ENCODE results near the gene THAP7. TPM values are rescaled to one million over a fixed set of nuclear protein-coding genes. Genes with fewer than 3 reads are reported as not detected.
A peak's percentile ranks its signal among the peaks of the same experiment; 100 is the strongest.

The THAP7 gene
- total RNA-seq, 1 experiment from 2014 or later: 24.6 TPM

DNA sequence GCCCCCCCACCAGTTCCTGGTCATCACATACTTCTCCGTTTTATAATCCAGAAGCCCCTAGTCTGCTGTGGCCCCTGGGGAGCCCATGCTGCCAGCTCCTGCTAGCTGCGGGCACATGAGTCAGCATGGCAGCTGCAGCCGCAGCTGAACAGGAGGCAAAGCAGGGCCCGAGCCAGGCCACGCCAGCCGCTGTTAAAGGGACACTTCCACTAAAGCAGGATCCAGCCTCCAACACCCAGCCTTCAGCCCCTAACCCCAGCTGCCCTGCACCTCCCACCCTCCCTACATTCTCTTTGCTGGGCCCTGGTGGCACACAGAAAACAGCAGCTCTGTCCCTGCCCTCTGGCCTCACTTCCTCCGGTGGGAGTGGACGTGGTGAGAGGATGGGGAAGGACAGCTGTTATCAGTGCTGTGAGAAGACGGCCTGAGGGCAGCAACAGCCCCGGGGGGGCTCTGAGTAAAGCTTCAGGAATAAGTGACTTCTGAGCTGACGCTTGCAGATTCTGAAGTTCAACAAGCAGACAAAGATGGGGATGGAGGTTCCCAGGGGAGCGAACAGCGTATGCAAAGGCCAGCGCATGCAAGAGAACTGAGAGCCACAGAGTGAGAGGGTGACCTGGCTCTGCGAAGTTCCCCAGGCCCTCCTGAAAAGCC is 43.1 kb upstream of the THAP7 start:
- Mint-ChIP-seq H3K36me3 (ENCODE audit: insufficient read depth in 1 of 3, low read depth in 3 of 3) (no peaks in the 10 kb centered on the region), H3K9me3 (no peaks in the 10 kb centered on the region), H3K4me3 (peak overlapping the region; percentile 79 to 92), H3K27ac (peak overlapping the region in 1 of 3 experiments; percentile 97; a peak in 2 of 7 replicates), H3K4me1 (peaks cover 15 to 17% of the 10 kb centered on the region in 2 experiments), H3K27me3 (ENCODE audit: low read depth) (peaks cover 27% of the 10 kb centered on the region)
- Histone ChIP-seq H4K91ac (ENCODE audit: insufficient read length, low read depth, low read length) (no peak overlapping the region), H4K20me1 (ENCODE audit: control insufficient read depth, insufficient read depth, insufficient read length) (no peaks in the 10 kb centered on the region), H3K9me3 (ENCODE audit: control insufficient read depth, low read depth, low read length) (no peaks in the 10 kb centered on the region), H3K27me3 (ENCODE audit: insufficient read depth, low read length) (no peaks in the 10 kb centered on the region), H2BK20ac (ENCODE audit: low read depth, low read length, poor library complexity, severe bottlenecking) (no peak overlapping the region), H2BK120ac (ENCODE audit: low read depth, low read length, poor library complexity, severe bottlenecking) (no peak overlapping the region), H3K9ac (ENCODE audit: extremely low read depth, insufficient read length, low read length) (no peak overlapping the region), H3K14ac (ENCODE audit: insufficient read depth, low read length) (no peak overlapping the region), H4K5ac (ENCODE audit: insufficient read length, low read depth, low read length) (no peak overlapping the region), H2BK12ac (ENCODE audit: insufficient read length, low read depth, low read length) (no peak overlapping the region), H2AFZ (ENCODE audit: low read length) (no peak overlapping the region), H2BK5ac (ENCODE audit: insufficient read length, low read length) (no peak overlapping the region), H3K27ac (ENCODE audit: insufficient read length, low read depth, low read length) (no peak overlapping the region), H2AK5ac (ENCODE audit: insufficient read length, low read length) (no peak overlapping the region), H3K4me1 (ENCODE audit: insufficient read depth, low read length) (no peaks in the 10 kb centered on the region), H3K79me1 (ENCODE audit: insufficient read depth, low read depth, low read length, poor library complexity, severe bottlenecking) (no peaks in the 10 kb centered on the region), H3K23me2 (ENCODE audit: insufficient read length, low read depth, low read length, poor library complexity, severe bottlenecking) (peaks cover 4% of the 10 kb centered on the region), H3K4me2 (ENCODE audit: insufficient read depth, insufficient read length, low read length) (peak overlapping the region; percentile 63), H3T11ph (ENCODE audit: low read length) (no peak overlapping the region), H3K56ac (ENCODE audit: insufficient read length, low read depth, low read length) (no peak overlapping the region), H2BK15ac (ENCODE audit: low read depth, low read length) (no peak overlapping the region), H3K18ac (ENCODE audit: insufficient read length, low read depth, low read length) (no peak overlapping the region), H3K4ac (ENCODE audit: low read depth, low read length) (no peak overlapping the region), H3K23ac (ENCODE audit: insufficient read length, low read depth, low read length) (no peak overlapping the region), H4K8ac (replicated peaks; ENCODE audit: insufficient read length, low read depth, low read length) (no peak overlapping the region), H3K79me2 (ENCODE audit: insufficient read depth, low read length) (no peaks in the 10 kb centered on the region)
- TF ChIP-seq, protein P1, sequence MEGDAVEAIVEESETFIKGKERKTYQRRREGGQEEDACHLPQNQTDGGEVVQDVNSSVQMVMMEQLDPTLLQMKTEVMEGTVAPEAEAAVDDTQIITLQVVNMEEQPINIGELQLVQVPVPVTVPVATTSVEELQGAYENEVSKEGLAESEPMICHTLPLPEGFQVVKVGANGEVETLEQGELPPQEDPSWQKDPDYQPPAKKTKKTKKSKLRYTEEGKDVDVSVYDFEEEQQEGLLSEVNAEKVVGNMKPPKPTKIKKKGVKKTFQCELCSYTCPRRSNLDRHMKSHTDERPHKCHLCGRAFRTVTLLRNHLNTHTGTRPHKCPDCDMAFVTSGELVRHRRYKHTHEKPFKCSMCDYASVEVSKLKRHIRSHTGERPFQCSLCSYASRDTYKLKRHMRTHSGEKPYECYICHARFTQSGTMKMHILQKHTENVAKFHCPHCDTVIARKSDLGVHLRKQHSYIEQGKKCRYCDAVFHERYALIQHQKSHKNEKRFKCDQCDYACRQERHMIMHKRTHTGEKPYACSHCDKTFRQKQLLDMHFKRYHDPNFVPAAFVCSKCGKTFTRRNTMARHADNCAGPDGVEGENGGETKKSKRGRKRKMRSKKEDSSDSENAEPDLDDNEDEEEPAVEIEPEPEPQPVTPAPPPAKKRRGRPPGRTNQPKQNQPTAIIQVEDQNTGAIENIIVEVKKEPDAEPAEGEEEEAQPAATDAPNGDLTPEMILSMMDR (conservative IDR thresholded peaks at IDR 0.05): no peak
- no peak for DNase-seq
- no CpG with 5 or more reads among the region's 15 CpGs for WGBS (ENCODE audit: extremely low coverage, insufficient read length, low lambda C conversion rate)

Measured in H9 (cell line).